Measurements from ENCODE around the gene CENPX. TPM values are rescaled to one million over a fixed set of nuclear protein-coding genes. Genes with fewer than 3 reads are reported as not detected.

The CENPX gene
- total RNA-seq, 1 experiment from 2014 or later = 187 TPM

- no peak for TF ChIP-seq REST (IDR thresholded peaks at IDR 0.05; ENCODE audit: insufficient read depth in 1 of 2, low read depth in 2 of 2, low read length in 1 of 2)
- CTCF ChIA-PET = no interaction called here
- POLR2A ChIA-PET = interaction anchor here (0.7 kb wide), 1 partner anchor 126 kb away, joined by 3 read pairs; no protein-coding TSS in a partner anchor
- in situ Hi-C loops (cut with HindIII; ENCODE audit: low pct_unique_long_range_greater_than_20kb, low sequenced_read_pairs) = no loop called here
- Histone ChIP-seq H3K4me3 (ENCODE audit: low read depth in 2 of 2, low read length in 2 of 2) (no peak overlapping the region), H3K4me1 (ENCODE audit: control insufficient read depth, insufficient read depth, low read length) (peaks cover 14% of the 10 kb centered on the region), H3K27me3 (ENCODE audit: control insufficient read depth, insufficient read depth, low read length) (no peaks in the 10 kb centered on the region), H3K27ac (ENCODE audit: low read length) (no peak overlapping the region), H3K36me3 (ENCODE audit: control insufficient read depth, insufficient read depth, low read length) (no peaks in the 10 kb centered on the region), H3K9me3 (ENCODE audit: control insufficient read depth, insufficient read depth, low read depth, low read length) (no peaks in the 10 kb centered on the region)
- ATAC-seq = no peak
- no TSS peak for BruUV-seq (replicated peaks)
- intact Hi-C loops (cut with micrococcal nuclease; ENCODE audit: unreplicated experiment) = no loop called here
- DNase-seq (ENCODE audit: low read depth, low spot score) = no peak
These were observed 9.3 kb downstream of the CENPX start for GRCh38 chr17:82013341-82013740.

- Histone ChIP-seq H3K4me3 (ENCODE audit: low read depth in 2 of 2, low read length in 2 of 2) (no peak overlapping the region), H3K9me3 (ENCODE audit: control insufficient read depth, insufficient read depth, low read depth, low read length) (no peaks in the 10 kb centered on the region), H3K4me1 (ENCODE audit: control insufficient read depth, insufficient read depth, low read length) (peaks cover 10% of the 10 kb centered on the region), H3K27ac (ENCODE audit: low read length) (no peak overlapping the region), H3K27me3 (ENCODE audit: control insufficient read depth, insufficient read depth, low read length) (no peaks in the 10 kb centered on the region), H3K36me3 (ENCODE audit: control insufficient read depth, insufficient read depth, low read length) (no peaks in the 10 kb centered on the region)
- CTCF ChIA-PET = no interaction called here
- TF ChIP-seq CTCF (IDR thresholded peaks at IDR 0.05) = no peak
- TF ChIP-seq POLR2AphosphoS5 (IDR thresholded peaks at IDR 0.05; ENCODE audit: low read depth, low read length) = no peak
- no peak; the same call in 1 of the 2 replicates for TF ChIP-seq TCF7L2 (IDR thresholded peaks at IDR 0.05; ENCODE audit: low read depth, low read length)
- TF ChIP-seq SIN3A (IDR thresholded peaks at IDR 0.05; ENCODE audit: borderline replicate concordance, insufficient read depth, low read depth, low read length) = no peak
- TF ChIP-seq REST (IDR thresholded peaks at IDR 0.05; ENCODE audit: insufficient read depth in 1 of 2, low read depth in 2 of 2, low read length in 1 of 2) = no peak
- POLR2A ChIA-PET = interaction anchor here (0.5 to 0.7 kb wide), 3 partner anchors 87 to 297 kb away, joined by 3 read pairs; no protein-coding TSS in a partner anchor
- intact Hi-C loops (cut with micrococcal nuclease; ENCODE audit: unreplicated experiment) = no loop called here
- ATAC-seq (peak; percentile 6; the same call in 1 of the 2 replicates), DNase-seq (ENCODE audit: low read depth, low spot score) (no peak)
- in situ Hi-C loops (cut with HindIII; ENCODE audit: low pct_unique_long_range_greater_than_20kb, low sequenced_read_pairs) = no loop called here
- BruUV-seq (replicated peaks) = no TSS peak
These were observed 9.9 kb downstream of the CENPX start for GRCh38 chr17:82012640-82013295.
